ENCODE measurements around the gene DPYSL4. TPM values are rescaled to one million over a fixed set of nuclear protein-coding genes. Genes with fewer than 3 reads are reported as not detected.

DPYSL4 gene
- total and polyA plus RNA-seq, 2 of the 4 experiments (the other 2 are of a cell fraction) = 8.1 to 30.5 TPM

GRCh38 chr10:132231656-132232022 lies 44.9 kb downstream of the DPYSL4 start:
- 97% methylated on average over 5 of the region's 13 CpGs; no CpG with 5 or more reads in 1 of the 2 experiments for WGBS, 2 experiments (ENCODE audit: extremely low coverage in 2 of 2, insufficient read length in 1 of 2)
- Histone ChIP-seq H3K4me3 (ENCODE audit: insufficient read depth, low read depth, low read length) (no peak overlapping the region), H3K9ac (ENCODE audit: low read depth, low read length) (no peak overlapping the region), H3K79me1 (ENCODE audit: low read depth in 1 of 2, low read length in 2 of 2) (no peaks in the 10 kb centered on the region), H2AK5ac (ENCODE audit: low read depth, low read length) (no peak overlapping the region), H2AFZ (replicated peaks; ENCODE audit: low read length, poor library complexity) (no peak overlapping the region), H3K4ac (ENCODE audit: low read depth, low read length) (no peak overlapping the region), H4K20me1 (ENCODE audit: insufficient read depth, low read length) (no peaks in the 10 kb centered on the region), H4K91ac (ENCODE audit: insufficient read depth, low read depth, low read length) (no peak overlapping the region), H3K23ac (ENCODE audit: low read depth, low read length) (no peak overlapping the region), H3K36me3 (ENCODE audit: control insufficient read depth, insufficient read depth, low read length) (no peaks in the 10 kb centered on the region), H2BK20ac (ENCODE audit: low read depth, low read length) (no peak overlapping the region), H3K18ac (ENCODE audit: low read depth, low read length) (no peak overlapping the region), H4K8ac (ENCODE audit: low read depth in 2 of 2, low read length in 2 of 2) (no peak overlapping the region), H2BK120ac (ENCODE audit: low read depth, low read length) (no peak overlapping the region), H2BK5ac (ENCODE audit: low read depth, low read length, poor library complexity, severe bottlenecking) (no peak overlapping the region), H3K27me3 (ENCODE audit: control insufficient read depth, insufficient read depth, low read length) (no peaks in the 10 kb centered on the region; the same call in 1 of the 2 replicates), H4K5ac (ENCODE audit: low read depth, low read length) (no peak overlapping the region), H2BK15ac (ENCODE audit: low read depth, low read length) (no peak overlapping the region), H3K9me1 (ENCODE audit: insufficient read depth, low read length) (no peaks in the 10 kb centered on the region; the same call in 1 of the 2 replicates), H3K56ac (ENCODE audit: extremely low read depth, insufficient read depth, low read length) (no peak overlapping the region), H2AK9ac (replicated peaks; ENCODE audit: low read depth, low read length, poor library complexity) (no peak overlapping the region), H3K9me3 (ENCODE audit: control insufficient read depth, insufficient read depth, low read length) (no peaks in the 10 kb centered on the region), H3K27ac (ENCODE audit: insufficient read depth, low read length) (no peak overlapping the region), H3K14ac (replicated peaks; ENCODE audit: low read depth, low read length) (no peak overlapping the region), H3K4me2 (ENCODE audit: low read depth, low read length) (no peak overlapping the region), H3K4me1 (ENCODE audit: control insufficient read depth, insufficient read depth, low read length) (no peaks in the 10 kb centered on the region)
- in situ Hi-C loops (cut with MboI; ENCODE audit: low sequenced_read_pairs) (no loop called here), dilution Hi-C loops (cut with HindIII; ENCODE audit: low sequenced_read_pairs, unreplicated experiment) (loop anchor here (25.0 kb wide), 1 partner anchor 106 kb away; the partner anchor contains the start of gene LRRC27), intact Hi-C loops (cut with micrococcal nuclease) (no loop called here)
- POLR2A ChIA-PET (ENCODE audit: unreplicated experiment) = no interaction called here
- BruUV-seq (replicated peaks) = no TSS peak
- TF ChIP-seq POLR2A (IDR thresholded peaks at IDR 0.05; ENCODE audit: low read depth, low read length) (no peak), RCOR1 (IDR thresholded peaks at IDR 0.05; ENCODE audit: insufficient replicate concordance, low read length) (no peak), USF2 (IDR thresholded peaks at IDR 0.05; ENCODE audit: low read depth, low read length) (no peak), MAZ (IDR thresholded peaks at IDR 0.05; ENCODE audit: borderline replicate concordance, low read depth, low read length) (no peak), NFE2L2 (IDR thresholded peaks at IDR 0.05; ENCODE audit: low read depth, low read length) (no peak), BHLHE40 (IDR thresholded peaks at IDR 0.05; ENCODE audit: low read depth, low read length) (no peak), ELK1 (IDR thresholded peaks at IDR 0.05; ENCODE audit: borderline replicate concordance, low read depth, low read length) (no peak), CHD1 (IDR thresholded peaks at IDR 0.05; ENCODE audit: low read depth, low read length) (no peak), FOS (IDR thresholded peaks at IDR 0.05; ENCODE audit: low read depth, low read length) (no peak), MXI1 (IDR thresholded peaks at IDR 0.05; ENCODE audit: borderline replicate concordance, low read depth, low read length) (no peak), SMC3 (IDR thresholded peaks at IDR 0.05; ENCODE audit: low read depth, low read length) (no peak), CEBPB (IDR thresholded peaks at IDR 0.05; ENCODE audit: low read depth, low read length) (no peak), MAFK (IDR thresholded peaks at IDR 0.05; ENCODE audit: low read depth, low read length) (no peak), RFX5 (IDR thresholded peaks at IDR 0.05; ENCODE audit: low read depth, low read length) (no peak), RAD21 (IDR thresholded peaks at IDR 0.05; ENCODE audit: low read length) (no peak)
- TF ChIP-seq, protein P1, sequence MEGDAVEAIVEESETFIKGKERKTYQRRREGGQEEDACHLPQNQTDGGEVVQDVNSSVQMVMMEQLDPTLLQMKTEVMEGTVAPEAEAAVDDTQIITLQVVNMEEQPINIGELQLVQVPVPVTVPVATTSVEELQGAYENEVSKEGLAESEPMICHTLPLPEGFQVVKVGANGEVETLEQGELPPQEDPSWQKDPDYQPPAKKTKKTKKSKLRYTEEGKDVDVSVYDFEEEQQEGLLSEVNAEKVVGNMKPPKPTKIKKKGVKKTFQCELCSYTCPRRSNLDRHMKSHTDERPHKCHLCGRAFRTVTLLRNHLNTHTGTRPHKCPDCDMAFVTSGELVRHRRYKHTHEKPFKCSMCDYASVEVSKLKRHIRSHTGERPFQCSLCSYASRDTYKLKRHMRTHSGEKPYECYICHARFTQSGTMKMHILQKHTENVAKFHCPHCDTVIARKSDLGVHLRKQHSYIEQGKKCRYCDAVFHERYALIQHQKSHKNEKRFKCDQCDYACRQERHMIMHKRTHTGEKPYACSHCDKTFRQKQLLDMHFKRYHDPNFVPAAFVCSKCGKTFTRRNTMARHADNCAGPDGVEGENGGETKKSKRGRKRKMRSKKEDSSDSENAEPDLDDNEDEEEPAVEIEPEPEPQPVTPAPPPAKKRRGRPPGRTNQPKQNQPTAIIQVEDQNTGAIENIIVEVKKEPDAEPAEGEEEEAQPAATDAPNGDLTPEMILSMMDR (conservative IDR thresholded peaks at IDR 0.05; ENCODE audit: low read depth, low read length) = no peak
- DNase-seq (no peak), ATAC-seq (ENCODE audit: low read depth) (no peak)
- CTCF ChIA-PET = no interaction called here

All from IMR-90 (cell line).